Mesodermal cell (in vitro differentiated cells): ENCODE data around the gene RAVER2. TPM values are rescaled to one million over a fixed set of nuclear protein-coding genes. Genes with fewer than 3 reads are reported as not detected.
"Not testable (repeated sequence)": the region's sequence is repeated elsewhere in the genome, so short reads cannot be mapped to it uniquely, and the experiment has no call there.

ENCODE experiments used
- H3K27ac ChIP-seq: 2 replicates; pipeline ENCODE4 v1.7.0; 2013; ENCODE audit warnings: mild to moderate bottlenecking, low read depth, low read length, moderate library complexity; ENCODE audit not compliant: severe bottlenecking
- H3K36me3 ChIP-seq: 2 replicates; pipeline ENCODE4 v1.7.1; 2013; ENCODE audit warnings: mild to moderate bottlenecking, low read length, moderate library complexity; ENCODE audit not compliant: control insufficient read depth, insufficient read depth
- H3K4me1 ChIP-seq: one replicate; pipeline ENCODE4 v1.7.1; 2013; ENCODE audit warnings: mild to moderate bottlenecking, low read length; ENCODE audit not compliant: insufficient read depth, control insufficient read depth, poor library complexity, severe bottlenecking
- H3K4me3 ChIP-seq: 2 replicates; pipeline ENCODE4 v1.7.0; 2013; ENCODE audit warnings: low read length, control low read depth, mild to moderate bottlenecking; ENCODE audit not compliant: insufficient read depth, poor library complexity, severe bottlenecking; ENCODE audit errors: extremely low read depth
- H3K9me3 ChIP-seq: 2 replicates; pipeline ENCODE4 v1.7.1; 2013; ENCODE audit warnings: mild to moderate bottlenecking, low read length, moderate library complexity; ENCODE audit not compliant: control insufficient read depth
- WGBS, 2 experiments: methylation state at CpG; one replicate each; pipeline ENCODE4 v1.1.5; 2013; ENCODE audit warnings: missing lambda C conversion rate in 2 of 2; ENCODE audit not compliant: insufficient coverage in 2 of 2; 5-methylcytosine and 5-hydroxymethylcytosine counted together
- polyA plus RNA-seq, 2 experiments: library from polyadenylated mRNA; stranded (reverse); fragments of 50-300 nt; gene quantifications; one replicate each; pipeline ENCODE4 v1.2.3, GENCODE V29; 2013

RAVER2 gene
- polyA plus RNA-seq (2013, experiment 1 of 2), result 12.6 TPM
- 13.1 TPM for polyA plus RNA-seq (2013, experiment 2 of 2)

GRCh38 chr1:64744492-64745180 lies at the start of gene RAVER2:
TSS of gene RAVER2 (plus strand) at chr1:64745075. CDS start at chr1:64745173, 98 bp downstream.
- H3K27ac ChIP-seq, result no peak within 1 kb of the TSS
- no peaks in the 10 kb centered on the region for H3K9me3 ChIP-seq
- 0% methylated on average over 48 to 53 of the region's 76 CpGs for WGBS, 2 experiments
- H3K4me3 ChIP-seq, result peak within 1 kb of the TSS; percentile 78
- H3K4me1 ChIP-seq, result no peaks in the 10 kb centered on the region
- no peaks in the 10 kb centered on the region for H3K36me3 ChIP-seq

- 96 to 100% methylated on average over 1 to 3 of the region's 3 CpGs for WGBS, 2 experiments
- Histone ChIP-seq H3K4me1 (peaks cover 8% of the 10 kb centered on the region), H3K9me3 (no peaks in the 10 kb centered on the region), H3K4me3 (no peak overlapping the region), H3K36me3 (peaks cover 12% of the 10 kb centered on the region), H3K27ac (no peak overlapping the region)
These were observed 48.0 kb upstream of the RAVER2 start for GRCh38 chr1:64696879-64697278.

GRCh38 chr1:64699327-64699726 lies 45.5 kb upstream of the RAVER2 start:
- no peak overlapping the region for H3K4me3 ChIP-seq
- WGBS, 2 experiments, result 57 to 64% methylated on average over 7 to 8 of the region's 8 CpGs
- H3K36me3 ChIP-seq, result peaks cover 7% of the 10 kb centered on the region
- H3K27ac ChIP-seq, result no peak overlapping the region
- no peaks in the 10 kb centered on the region for H3K9me3 ChIP-seq
- no peaks in the 10 kb centered on the region for H3K4me1 ChIP-seq

DNA sequence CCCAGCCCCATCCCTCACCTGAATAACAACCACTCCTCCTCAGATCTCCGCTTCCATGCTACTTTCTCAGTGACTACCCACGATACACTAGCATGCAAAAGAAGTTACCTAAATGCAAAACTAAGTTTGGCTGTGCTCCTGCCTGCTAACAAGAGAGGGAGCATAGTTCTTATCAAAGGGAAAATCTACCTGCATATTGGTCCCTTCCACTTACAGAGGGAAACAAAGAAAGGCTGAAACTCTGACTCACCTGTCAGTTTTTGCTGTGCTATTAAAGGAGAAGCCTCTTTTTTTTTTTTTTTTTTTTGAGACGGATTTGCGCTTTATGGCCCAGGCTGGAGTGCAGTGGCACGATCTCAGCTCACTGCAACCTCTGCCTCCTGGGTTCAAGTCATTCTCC lies 43.8 kb upstream of the RAVER2 start:
- H3K36me3 ChIP-seq, result no peaks in the 10 kb centered on the region
- 89 to 90% methylated on average over 2 to 4 of the region's 5 CpGs for WGBS, 2 experiments
- H3K4me1 ChIP-seq, result no peaks in the 10 kb centered on the region
- no peaks in the 10 kb centered on the region for H3K9me3 ChIP-seq
- no peak overlapping the region for H3K27ac ChIP-seq
- no peak overlapping the region for H3K4me3 ChIP-seq

DNA sequence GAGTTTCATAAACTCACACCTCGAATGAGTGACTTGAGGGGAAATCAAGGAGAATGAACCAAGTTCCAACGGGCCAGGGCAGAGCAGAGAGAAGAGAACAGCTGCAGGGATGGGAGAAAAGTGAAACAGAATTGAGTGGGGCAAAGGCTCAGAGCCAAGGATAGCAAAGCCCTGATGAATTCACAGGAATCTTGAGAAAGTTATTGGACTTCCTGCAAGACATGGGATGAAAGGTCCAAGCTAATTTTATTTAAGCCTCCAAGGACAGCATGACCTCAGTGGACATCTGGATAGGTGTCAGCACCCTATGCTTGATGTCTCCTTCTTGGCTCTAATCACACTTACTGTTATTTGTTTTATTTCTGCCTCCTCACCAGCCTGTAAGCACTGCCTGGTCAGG lies 43.0 kb upstream of the RAVER2 start:
- Histone ChIP-seq H3K9me3 (no peaks in the 10 kb centered on the region), H3K4me3 (no peak overlapping the region), H3K36me3 (no peaks in the 10 kb centered on the region), H3K27ac (no peak overlapping the region), H3K4me1 (no peaks in the 10 kb centered on the region)
- WGBS, 2 experiments, result 50 to 66% methylated on average over 2 of the region's 2 CpGs

- not testable (repeated sequence) for H3K4me3 ChIP-seq, H3K36me3 ChIP-seq, H3K9me3 ChIP-seq, H3K27ac ChIP-seq, H3K4me1 ChIP-seq
- WGBS, 2 experiments, result no CpG with 5 or more reads among the region's 3 CpGs
These were observed 42.2 kb upstream of the RAVER2 start for GRCh38 chr1:64702670-64703069.

GRCh38 chr1:64703600-64703999 lies 41.3 kb upstream of the RAVER2 start:
- WGBS, 2 experiments, result 67 to 77% methylated on average over 2 of the region's 2 CpGs
- no peak overlapping the region for H3K4me3 ChIP-seq
- H3K9me3 ChIP-seq, result no peaks in the 10 kb centered on the region

GRCh38 chr1:64705591-64705990 lies 39.3 kb upstream of the RAVER2 start:
- Histone ChIP-seq H3K9me3 (no peaks in the 10 kb centered on the region), H3K36me3 (no peaks in the 10 kb centered on the region), H3K4me3 (no peak overlapping the region), H3K27ac (no peak overlapping the region), H3K4me1 (no peaks in the 10 kb centered on the region)
- WGBS, 2 experiments, result 68% methylated on average over 1 of the region's 1 CpG; no CpG with 5 or more reads in 1 of the 2 experiments

More at GRCh38 chr1:64703600-64703999, 41.3 kb upstream of the RAVER2 start:
- H3K4me1 ChIP-seq, result no peaks in the 10 kb centered on the region
- no peaks in the 10 kb centered on the region for H3K36me3 ChIP-seq
- H3K27ac ChIP-seq, result no peak overlapping the region

GRCh38 chr1:64711266-64711665 lies 33.6 kb upstream of the RAVER2 start:
- H3K36me3 ChIP-seq, result no peaks in the 10 kb centered on the region
- H3K9me3 ChIP-seq, result no peaks in the 10 kb centered on the region
- H3K4me3 ChIP-seq, result no peak overlapping the region
- H3K4me1 ChIP-seq, result no peaks in the 10 kb centered on the region
- 67% methylated on average over 1 of the region's 1 CpG; no CpG with 5 or more reads in 1 of the 2 experiments for WGBS, 2 experiments
- H3K27ac ChIP-seq, result no peak overlapping the region

GRCh38 chr1:64712049-64712448 lies 32.8 kb upstream of the RAVER2 start:
- Histone ChIP-seq H3K9me3 (no peaks in the 10 kb centered on the region), H3K4me1 (no peaks in the 10 kb centered on the region), H3K4me3 (no peak overlapping the region), H3K27ac (no peak overlapping the region), H3K36me3 (no peaks in the 10 kb centered on the region)
- WGBS, 2 experiments, result 86 to 88% methylated on average over 2 of the region's 2 CpGs

DNA sequence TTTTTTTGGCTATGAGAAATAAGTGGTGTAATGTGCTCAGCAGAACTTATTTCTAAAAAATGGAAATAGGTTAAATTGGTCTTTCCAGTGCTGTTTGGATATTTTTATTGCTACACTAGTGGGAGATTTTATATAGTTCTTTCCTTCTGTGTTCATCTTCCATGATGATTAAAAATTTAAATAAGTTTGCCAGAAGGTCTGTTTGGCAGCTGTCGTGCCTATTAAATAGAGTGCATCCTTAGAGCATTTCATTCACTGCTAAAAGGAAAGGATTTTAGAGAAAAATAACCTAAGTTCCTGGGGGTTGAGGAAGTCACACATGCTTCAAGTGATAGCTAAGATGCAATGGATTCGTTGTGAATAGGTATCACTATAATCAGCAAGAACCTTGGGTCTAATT lies 29.7 kb upstream of the RAVER2 start:
- Histone ChIP-seq H3K36me3 (no peaks in the 10 kb centered on the region), H3K4me1 (no peaks in the 10 kb centered on the region), H3K9me3 (no peaks in the 10 kb centered on the region), H3K27ac (no peak overlapping the region), H3K4me3 (no peak overlapping the region)
- WGBS, 2 experiments, result 86% methylated on average over 1 of the region's 2 CpGs; no CpG with 5 or more reads in 1 of the 2 experiments
